Fibroblast of skin of back (primary cell): ENCODE results near the gene AGBL1.

Experiments used
- DNase-seq: peaks from one replicate; pipeline ENCODE4 v3.0.0-alpha.2; 2013

AGBL1 gene

GRCh38 chr15:86608461-86609205 lies 529.0 kb downstream of the AGBL1 start:
- DNase-seq: peak; percentile 25

- no peak for DNase-seq
Observed at GRCh38 chr15:86609275-86609674, 529.6 kb downstream of the AGBL1 start.

GRCh38 chr15:86610038-86610437 lies 530.4 kb downstream of the AGBL1 start:
- DNase-seq: no peak

GRCh38 chr15:86611417-86612040 lies 531.9 kb downstream of the AGBL1 start:
- DNase-seq: no peak

GRCh38 chr15:86615411-86615810 lies 535.7 kb downstream of the AGBL1 start:
- DNase-seq: no peak

GRCh38 chr15:86615816-86616215 lies 536.1 kb downstream of the AGBL1 start:
- no peak for DNase-seq

GRCh38 chr15:86616771-86617170 lies 537.1 kb downstream of the AGBL1 start:
- no peak for DNase-seq

GRCh38 chr15:86620157-86620556 lies 540.5 kb downstream of the AGBL1 start:
- DNase-seq: no peak

- peak; percentile 53 for DNase-seq
Observed at GRCh38 chr15:86620641-86621349, 541.1 kb downstream of the AGBL1 start.

- DNase-seq: peak; percentile 29
Observed at GRCh38 chr15:86623236-86623635, 543.6 kb downstream of the AGBL1 start.

- DNase-seq: peak; percentile 94
Observed at GRCh38 chr15:86624261-86625036, 544.8 kb downstream of the AGBL1 start.

- no peak for DNase-seq
Observed at GRCh38 chr15:86629409-86630356, 550.0 kb downstream of the AGBL1 start.

- DNase-seq: no peak
Observed at GRCh38 chr15:86630946-86631345, 551.3 kb downstream of the AGBL1 start.

GRCh38 chr15:86634146-86634545 lies 554.5 kb downstream of the AGBL1 start:
- DNase-seq: no peak

- no peak for DNase-seq
Observed at GRCh38 chr15:86634992-86635638, 555.4 kb downstream of the AGBL1 start.

- DNase-seq: no peak
Observed at GRCh38 chr15:86644339-86644738, 564.7 kb downstream of the AGBL1 start.

GRCh38 chr15:86645925-86646500 lies 566.3 kb downstream of the AGBL1 start:
- no peak for DNase-seq

GRCh38 chr15:86647810-86648440 lies 568.3 kb downstream of the AGBL1 start:
- DNase-seq: no peak

GRCh38 chr15:86649277-86649676 lies 569.6 kb downstream of the AGBL1 start:
- DNase-seq: no peak

GRCh38 chr15:86650094-86650493 lies 570.4 kb downstream of the AGBL1 start:
- no peak for DNase-seq
